ENCODE measurements around the gene PRPF8.

Gene PRPF8

GRCh38 chr17:1644493-1645206 is 40.0 kb downstream of the PRPF8 start:
- DNase-seq (ENCODE audit: low spot score), result no peak

GRCh38 chr17:1643999-1644492 is 40.6 kb downstream of the PRPF8 start:
- no peak for DNase-seq (ENCODE audit: low spot score)

DNA sequence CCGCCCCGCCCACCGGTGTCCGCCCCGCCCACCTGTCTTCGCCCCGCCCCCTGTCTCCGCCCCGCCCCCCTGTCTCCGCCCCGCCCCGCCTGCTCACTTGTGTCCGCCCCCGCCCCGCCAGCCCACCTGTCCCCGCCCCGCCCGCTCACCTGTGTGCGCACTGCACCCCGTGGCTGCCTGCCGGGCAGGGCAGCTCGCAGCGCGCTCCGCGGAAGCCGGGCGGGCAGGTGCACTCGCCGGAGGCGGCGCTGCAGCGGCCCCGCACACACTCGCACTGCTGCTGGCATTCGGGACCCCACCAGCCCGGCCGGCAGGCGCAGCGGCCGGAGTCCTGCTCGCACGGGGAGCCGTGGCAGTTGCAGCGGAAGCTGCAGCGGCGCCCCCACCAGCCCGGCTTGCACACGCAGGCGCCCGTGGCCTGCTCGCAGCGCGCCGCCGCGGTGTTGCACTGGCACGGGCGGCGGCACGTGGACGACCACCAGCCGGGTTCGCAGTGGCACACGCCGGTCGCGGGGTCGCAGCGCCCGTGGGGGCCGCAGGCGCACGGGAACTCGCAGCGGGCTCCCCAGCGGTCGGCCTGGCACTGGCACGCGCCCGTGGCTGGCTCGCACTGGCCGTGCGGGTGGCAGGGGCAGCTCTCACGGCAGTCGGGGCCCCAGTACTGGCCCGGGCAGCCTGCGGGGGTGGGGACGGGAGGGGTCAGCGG is 41.2 kb downstream of the PRPF8 start:
- no peak for DNase-seq (ENCODE audit: low spot score)

- DNase-seq (ENCODE audit: low spot score), result no peak
Measured at GRCh38 chr17:1641065-1641403, 43.6 kb downstream of the PRPF8 start.

DNA sequence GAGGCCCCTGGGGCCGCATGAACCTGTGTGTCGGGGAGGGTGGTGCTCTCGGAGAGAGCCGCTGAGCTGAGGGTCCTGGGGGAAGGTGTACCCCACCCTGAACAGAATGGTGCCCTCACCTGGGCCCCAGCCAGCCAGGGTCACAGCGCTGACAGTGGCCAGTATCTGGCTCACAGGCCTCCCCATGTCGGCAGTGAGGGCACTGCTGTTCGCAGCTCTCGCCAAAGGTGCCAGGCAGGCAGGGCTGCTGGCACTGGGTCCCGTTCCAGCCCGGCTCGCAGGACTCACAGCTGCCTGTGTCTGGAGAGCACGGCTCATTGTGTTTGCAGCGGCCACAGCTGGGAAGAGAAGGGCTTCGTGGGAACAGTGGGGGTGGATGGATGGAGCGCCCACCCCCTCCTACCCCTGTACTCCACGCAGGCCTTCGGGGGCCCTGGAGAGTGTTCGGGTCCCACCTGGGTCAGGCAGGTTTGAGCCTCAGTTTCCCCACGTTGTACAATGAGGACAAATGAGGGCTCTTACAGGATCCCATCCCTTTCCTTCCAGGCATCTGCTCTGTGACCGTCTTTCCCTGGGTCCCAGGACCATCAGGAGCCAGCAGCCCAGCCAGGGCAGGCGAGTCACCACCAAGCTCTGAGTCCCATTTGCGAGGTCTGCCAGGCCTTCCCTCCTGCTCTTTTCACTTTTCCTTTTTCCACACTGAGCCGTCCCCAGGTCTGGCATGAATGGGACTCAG is 44.2 kb downstream of the PRPF8 start:
- no peak for DNase-seq (ENCODE audit: low spot score)

GRCh38 chr17:1639549-1640180 is 45.0 kb downstream of the PRPF8 start:
- no peak for DNase-seq (ENCODE audit: low spot score)

DNA sequence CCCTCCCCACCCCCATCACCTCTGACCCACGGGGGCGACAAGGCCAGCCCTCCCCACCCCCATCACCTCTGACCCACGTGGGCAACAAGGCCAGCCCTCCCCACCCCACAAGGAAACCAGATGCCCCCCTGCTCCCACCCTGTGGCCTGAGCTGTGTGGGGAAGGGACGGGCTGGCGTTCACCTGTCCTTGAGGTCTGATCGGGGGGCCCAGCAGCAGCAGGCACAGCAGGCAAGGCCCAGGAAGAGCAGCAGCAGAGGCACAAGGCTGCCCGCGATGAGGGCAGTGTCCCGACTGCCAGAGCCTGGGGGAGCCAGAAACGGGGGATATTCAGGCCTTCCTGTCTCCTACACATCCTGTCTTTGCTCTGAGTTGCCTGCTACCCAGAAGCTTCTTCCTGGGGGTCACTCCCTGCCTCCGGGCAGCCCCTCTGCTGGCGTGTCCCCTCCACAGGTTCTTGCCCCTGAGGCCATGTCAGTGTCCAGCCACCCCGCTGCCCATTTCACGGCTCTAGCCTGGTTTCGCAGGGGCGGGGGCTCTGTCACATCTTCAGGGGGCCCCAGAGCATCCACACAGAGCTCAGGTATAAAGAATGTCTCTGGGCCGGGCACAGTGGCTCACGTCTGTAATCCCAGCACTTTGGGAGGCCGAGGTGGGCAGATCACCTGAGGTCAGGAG is 45.9 kb downstream of the PRPF8 start:
- no peak for DNase-seq (ENCODE audit: low spot score)

- DNase-seq (ENCODE audit: low spot score), result no peak
Measured at GRCh38 chr17:1638171-1638590, 46.5 kb downstream of the PRPF8 start.

DNA sequence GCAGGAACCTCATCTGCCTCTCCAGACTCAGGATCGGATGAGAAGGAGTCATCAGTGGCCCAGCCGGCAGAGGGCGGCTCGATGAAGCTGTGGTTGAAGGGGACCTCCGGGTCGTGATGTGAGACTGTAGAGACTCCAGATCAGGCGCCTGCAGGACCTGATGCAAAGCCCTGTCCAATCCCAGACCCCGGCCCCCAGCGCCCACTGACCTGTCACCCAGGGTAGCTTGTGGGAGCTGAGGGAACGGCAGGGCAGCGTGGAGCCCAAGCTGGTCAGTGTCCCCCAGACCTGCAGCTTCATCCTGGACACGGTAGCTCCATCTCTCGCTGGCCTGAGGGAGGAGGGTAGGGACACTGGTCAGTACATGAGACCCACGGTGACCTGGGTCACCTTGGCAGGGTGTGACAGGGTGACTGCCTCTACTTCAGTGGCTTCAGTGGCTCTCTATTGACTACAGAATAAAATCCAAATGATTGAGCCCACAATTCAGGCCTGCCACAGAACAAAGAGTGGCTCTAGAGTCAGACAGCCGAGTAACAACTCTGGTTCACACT is 47.9 kb downstream of the PRPF8 start:
- no peak for DNase-seq (ENCODE audit: low spot score)

GRCh38 chr17:1635675-1636465 is 48.8 kb downstream of the PRPF8 start:
- no peak for DNase-seq (ENCODE audit: low spot score)

GRCh38 chr17:1634841-1635650 is 49.6 kb downstream of the PRPF8 start:
- DNase-seq (ENCODE audit: low spot score), result no peak

DNA sequence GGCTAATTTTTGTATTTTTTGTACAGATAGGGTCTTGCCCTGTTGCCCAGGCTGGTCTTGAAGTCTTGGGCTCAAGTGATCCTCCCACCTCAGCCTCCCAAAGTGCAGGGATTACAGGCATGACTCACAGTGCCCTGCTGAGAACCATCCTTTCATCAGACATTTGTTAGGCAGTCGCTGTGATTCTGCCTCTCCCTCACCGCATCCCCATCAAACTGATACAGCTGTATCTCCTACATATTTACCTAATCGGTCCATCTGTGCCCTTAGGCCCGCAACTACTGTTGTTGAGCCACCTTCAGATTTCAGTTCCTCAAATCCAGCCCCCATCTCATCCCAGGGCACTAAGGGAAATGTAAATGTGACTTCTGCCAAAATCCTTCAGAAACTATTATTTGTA is 54.0 kb downstream of the PRPF8 start:
- DNase-seq (ENCODE audit: low spot score), result no peak

GRCh38 chr17:1629504-1630310 is 55.0 kb downstream of the PRPF8 start:
- no peak for DNase-seq (ENCODE audit: low spot score)

DNA sequence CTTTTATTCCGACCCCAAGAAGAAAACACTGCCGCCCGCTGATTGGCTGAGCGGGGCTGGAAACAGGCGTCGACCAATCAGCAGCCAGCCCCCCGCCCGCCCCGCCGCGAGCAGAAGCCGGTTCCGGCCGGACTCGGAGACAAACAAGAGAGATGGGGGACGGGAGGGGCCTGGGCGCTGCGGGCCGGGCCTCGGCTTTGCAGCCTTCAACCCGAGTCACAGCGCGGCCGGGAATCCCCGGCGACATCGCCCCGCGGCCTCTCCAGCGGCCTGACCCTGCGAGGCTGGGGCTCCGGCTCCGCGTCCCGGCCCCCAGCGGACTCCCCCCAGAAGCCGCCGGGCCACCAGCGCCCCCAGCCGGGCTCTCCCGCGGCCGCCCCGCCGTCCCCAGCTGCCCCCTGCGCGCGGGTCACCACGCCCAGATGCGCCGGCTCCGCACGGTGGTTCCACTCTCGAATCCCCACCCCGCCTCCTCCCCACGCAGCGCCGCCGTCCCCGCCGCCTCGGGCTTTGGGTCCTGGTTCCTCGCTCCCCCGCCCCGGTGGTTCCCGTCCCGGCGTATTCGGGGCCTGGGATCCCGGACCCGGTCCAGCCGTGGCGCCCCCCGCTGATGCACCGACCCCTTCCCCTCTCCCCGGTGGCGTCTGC is 55.7 kb downstream of the PRPF8 start:
- DNase-seq (ENCODE audit: low spot score), result peak; percentile 89

GRCh38 chr17:1627982-1628855 is 56.4 kb downstream of the PRPF8 start, which contains the start of gene SLC43A2:
SLC43A2 (minus strand) TSS chr17:1628834; CDS start chr17:1627874, 960 bp downstream.
- DNase-seq (ENCODE audit: low spot score), result peak; percentile 77

DNA sequence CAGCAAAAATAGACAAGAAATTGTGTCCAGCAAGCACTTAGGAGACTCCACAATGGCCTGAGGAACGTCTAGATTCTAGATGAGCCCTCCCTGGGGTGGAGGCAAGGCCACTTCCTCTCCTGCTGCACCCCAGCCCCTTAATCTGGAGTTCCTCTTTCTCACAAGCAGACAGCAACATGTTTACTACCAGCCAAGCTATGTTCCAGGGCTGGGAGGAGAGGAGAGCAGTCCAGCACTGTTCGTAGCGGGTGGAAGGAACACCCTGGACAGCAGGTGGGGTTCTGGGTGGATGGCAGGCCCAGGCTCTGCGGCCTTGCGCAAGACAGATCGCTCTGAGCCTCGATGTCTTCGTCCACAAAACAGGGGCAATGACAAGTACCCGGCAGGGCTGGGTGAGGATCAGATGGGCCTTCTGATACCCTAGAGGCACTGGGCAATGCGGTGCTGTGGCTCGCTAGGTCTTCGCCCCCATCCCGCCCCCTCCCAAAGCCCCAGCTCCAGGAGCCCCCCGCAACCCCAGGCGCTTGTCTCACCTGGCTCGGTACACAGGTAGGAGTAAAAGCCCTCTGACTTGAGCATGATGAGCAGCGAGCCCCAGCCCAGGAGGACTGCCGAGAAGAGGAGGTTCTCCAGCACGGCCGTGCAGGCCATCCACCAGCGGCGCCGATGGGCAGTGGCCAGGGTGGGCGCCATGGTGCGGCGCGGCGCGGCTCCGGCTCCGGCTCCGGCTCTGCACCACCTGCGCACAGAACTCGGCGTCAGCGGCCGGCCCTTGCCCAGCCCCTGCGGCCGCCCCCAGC is 57.3 kb downstream of the PRPF8 start:
- no peak for DNase-seq (ENCODE audit: low spot score)

- DNase-seq (ENCODE audit: low spot score), result no peak
Measured at GRCh38 chr17:1626333-1626732, 58.3 kb downstream of the PRPF8 start.
